AG04450 (cell line): ENCODE results near the gene VRTN. TPM values are rescaled to one million over a fixed set of nuclear protein-coding genes. Genes with fewer than 3 reads are reported as not detected.

Source experiments
- CTCF ChIA-PET: fragments of 300-600, 350-600 bp; formaldehyde crosslinking; extraction: SDS; loops from one replicate; lab custom pipeline; 2022; ENCODE audit warnings: antibody characterized with exemption, inconsistent platforms; lab: Charles Lee
- POLR2A ChIA-PET: fragments of 350-600 bp; formaldehyde crosslinking; extraction: SDS; loops from one replicate; lab custom pipeline; 2021; ENCODE audit warnings: antibody characterized with exemption, inconsistent platforms; lab: Yijun Ruan, JAX
- DNase-seq: peaks from one replicate; pipeline ENCODE4 v3.0.0-alpha.2; 2011; ENCODE audit warnings: low read depth, low spot score
- H3K27ac ChIP-seq: one replicate; pipeline ENCODE4 v1.5.1; 2012; ENCODE audit warnings: low read depth, low read length, control low read depth
- H3K27me3 ChIP-seq: one replicate; pipeline ENCODE4 v1.6.0; 2012; ENCODE audit warnings: low read length; ENCODE audit not compliant: control insufficient read depth, insufficient read depth
- H3K4me3 ChIP-seq: 2 replicates; pipeline ENCODE4 v1.5.1; 2011; ENCODE audit warnings: mild to moderate bottlenecking, low read depth, low read length, control low read depth
- H3K9me3 ChIP-seq: 2 replicates; pipeline ENCODE4 v1.5.1; 2012; ENCODE audit warnings: low read length; ENCODE audit not compliant: control insufficient read depth, insufficient read depth
- polyA plus RNA-seq: library from polyadenylated mRNA; depleted of rRNA; stranded (reverse); fragments of >200 nt; gene quantifications from 2 replicates; pipeline ENCODE4 v1.2.3, GENCODE V29; 2011; rRNA removed
- TF ChIP-seq, protein P1 (sequence below): IDR thresholded peaks from 2 replicates; pipeline ENCODE4 v1.5.1; 2011; ENCODE audit warnings: low read depth, low read length, control low read depth, inconsistent platforms

The VRTN gene
- polyA plus RNA-seq, 1 experiment, result not detected

DNA sequence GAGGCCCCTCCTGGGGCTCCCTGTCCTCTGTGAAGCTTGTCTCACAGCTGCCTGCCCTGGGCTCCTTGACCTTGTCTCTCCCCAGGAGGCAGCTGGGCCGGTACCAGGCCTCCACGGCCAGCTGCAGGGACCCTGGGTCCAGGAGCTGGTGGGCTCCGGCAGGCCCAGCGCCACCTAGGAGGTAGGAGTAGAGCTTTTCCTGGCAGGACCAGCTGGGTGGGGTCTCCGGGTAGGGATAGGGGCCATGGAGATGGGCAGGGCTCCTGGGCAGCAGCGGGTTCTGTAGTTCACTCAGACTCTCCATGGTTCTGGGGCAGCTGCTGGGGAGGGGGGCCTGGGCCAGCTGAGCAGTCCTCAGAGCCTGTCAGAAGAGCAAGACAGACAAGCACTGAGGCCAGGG is 61.2 kb downstream of the VRTN start:
- Histone ChIP-seq H3K9me3 (no peaks in the 10 kb centered on the region; the same call in 1 of the 2 replicates), H3K4me3 (no peak overlapping the region), H3K27me3 (peaks cover 45% of the 10 kb centered on the region), H3K27ac (no peak overlapping the region)
- TF ChIP-seq, protein P1, sequence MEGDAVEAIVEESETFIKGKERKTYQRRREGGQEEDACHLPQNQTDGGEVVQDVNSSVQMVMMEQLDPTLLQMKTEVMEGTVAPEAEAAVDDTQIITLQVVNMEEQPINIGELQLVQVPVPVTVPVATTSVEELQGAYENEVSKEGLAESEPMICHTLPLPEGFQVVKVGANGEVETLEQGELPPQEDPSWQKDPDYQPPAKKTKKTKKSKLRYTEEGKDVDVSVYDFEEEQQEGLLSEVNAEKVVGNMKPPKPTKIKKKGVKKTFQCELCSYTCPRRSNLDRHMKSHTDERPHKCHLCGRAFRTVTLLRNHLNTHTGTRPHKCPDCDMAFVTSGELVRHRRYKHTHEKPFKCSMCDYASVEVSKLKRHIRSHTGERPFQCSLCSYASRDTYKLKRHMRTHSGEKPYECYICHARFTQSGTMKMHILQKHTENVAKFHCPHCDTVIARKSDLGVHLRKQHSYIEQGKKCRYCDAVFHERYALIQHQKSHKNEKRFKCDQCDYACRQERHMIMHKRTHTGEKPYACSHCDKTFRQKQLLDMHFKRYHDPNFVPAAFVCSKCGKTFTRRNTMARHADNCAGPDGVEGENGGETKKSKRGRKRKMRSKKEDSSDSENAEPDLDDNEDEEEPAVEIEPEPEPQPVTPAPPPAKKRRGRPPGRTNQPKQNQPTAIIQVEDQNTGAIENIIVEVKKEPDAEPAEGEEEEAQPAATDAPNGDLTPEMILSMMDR, result no peak
- DNase-seq, result no peak
- POLR2A ChIA-PET, result no interaction called here
- CTCF ChIA-PET, result no interaction called here

Other genes starting within 250 kb of the VRTN start
- gene VSX2, start 109.0 kb upstream of the VRTN start, polyA plus RNA-seq, result not detected in 2 replicates
- gene ABCD4, start 45.5 kb upstream of the VRTN start, polyA plus RNA-seq, result 13.3 and 14.7 TPM in 2 replicates
- not detected in 2 replicates for gene SYNDIG1L, start 77.7 kb downstream of the VRTN start, polyA plus RNA-seq
- 197 and 248 TPM in 2 replicates for gene NPC2, start 144.8 kb downstream of the VRTN start, polyA plus RNA-seq
- 28.2 and 45.6 TPM in 2 replicates for gene ISCA2, start 145.3 kb downstream of the VRTN start, polyA plus RNA-seq